ENCODE measurements around the gene LRIG1.

GRCh38 chr3:66406163-66406562, 94.7 kb downstream of the LRIG1 start:
- TF ChIP-seq CREB1 (IDR thresholded peaks at IDR 0.05; ENCODE audit: low read depth) (no peak), MAX (IDR thresholded peaks at IDR 0.05) (no peak), CEBPB (IDR thresholded peaks at IDR 0.05) (no peak), YY1 (IDR thresholded peaks at IDR 0.05; ENCODE audit: low read depth) (no peak), TAF1 (IDR thresholded peaks at IDR 0.05; ENCODE audit: low read depth) (no peak), NFIC (IDR thresholded peaks at IDR 0.05) (no peak), FOXM1 (IDR thresholded peaks at IDR 0.05; ENCODE audit: borderline replicate concordance, low read depth) (no peak), EP300 (IDR thresholded peaks at IDR 0.05; ENCODE audit: borderline replicate concordance) (no peak), RAD21 (IDR thresholded peaks at IDR 0.05; ENCODE audit: low read depth) (no peak)

All from Ishikawa (cell line).